Esophagus squamous epithelium (tissue), 4 donors: ENCODE data around the gene CCR9.

ENCODE experiments used
- CTCF ChIP-seq, 6 experiments: fragments of 450-650 bp in 4 of 6; fragments of 200-600 bp in 2 of 6; sonication (generic) in 2 of 6; IDR thresholded peaks; one replicate each; pipeline ENCODE4 v1.5.1; 2016 to 2019; ENCODE audit warnings: antibody characterized with exemption in 6 of 6, mild to moderate bottlenecking in 4 of 6, moderate library complexity in 4 of 6
- POLR2A ChIP-seq, 4 donors: fragments of 450-650 bp; IDR thresholded peaks; one replicate each; pipeline ENCODE4 v1.6.1; 2017; ENCODE audit warnings: antibody characterized with exemption in 4 of 4, mild to moderate bottlenecking in 4 of 4, moderate library complexity in 3 of 4

GRCh38 chr3:45950131-45950530 lies 63.8 kb downstream of the CCR9 start:
- TF ChIP-seq CTCF (IDR thresholded peaks at IDR 0.05) (no peak), POLR2A (IDR thresholded peaks at IDR 0.05) (no peak)
